ENCODE data around the gene THRB.

The THRB gene

DNA sequence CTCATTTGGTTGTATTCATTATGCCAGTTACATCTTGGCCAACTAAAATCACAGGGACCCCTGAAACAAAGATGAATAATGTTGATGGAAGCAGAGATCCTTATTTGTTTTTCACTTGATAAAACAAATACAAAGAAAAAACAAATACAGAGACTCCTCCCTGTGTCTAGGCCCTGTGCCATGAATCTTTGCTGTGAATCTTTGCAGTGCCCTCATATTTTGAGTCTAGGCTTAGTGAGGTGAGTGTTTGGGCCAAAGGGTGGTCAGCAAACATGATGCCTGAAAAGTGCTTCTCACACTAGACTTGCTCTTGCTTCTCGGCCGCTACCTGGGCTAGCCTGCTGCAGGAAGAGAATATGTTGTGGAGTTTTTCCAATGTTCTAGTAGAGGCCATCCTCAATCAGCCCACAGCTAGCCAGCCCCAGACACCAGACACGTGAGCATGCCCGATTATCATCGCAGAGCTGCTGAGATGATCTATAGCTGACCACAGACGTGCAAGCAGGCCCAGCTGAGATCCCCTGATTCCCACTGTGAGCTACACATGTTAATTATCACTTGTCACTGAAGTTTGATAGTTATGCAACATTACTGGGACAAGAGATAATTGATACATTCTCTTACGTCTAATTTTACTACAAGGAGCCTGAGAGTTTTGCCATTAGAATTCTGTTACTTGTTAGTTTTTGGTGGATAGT lies 191.4 kb downstream of the THRB start:
- no peak for DNase-seq (ENCODE audit: low spot score)

DNA sequence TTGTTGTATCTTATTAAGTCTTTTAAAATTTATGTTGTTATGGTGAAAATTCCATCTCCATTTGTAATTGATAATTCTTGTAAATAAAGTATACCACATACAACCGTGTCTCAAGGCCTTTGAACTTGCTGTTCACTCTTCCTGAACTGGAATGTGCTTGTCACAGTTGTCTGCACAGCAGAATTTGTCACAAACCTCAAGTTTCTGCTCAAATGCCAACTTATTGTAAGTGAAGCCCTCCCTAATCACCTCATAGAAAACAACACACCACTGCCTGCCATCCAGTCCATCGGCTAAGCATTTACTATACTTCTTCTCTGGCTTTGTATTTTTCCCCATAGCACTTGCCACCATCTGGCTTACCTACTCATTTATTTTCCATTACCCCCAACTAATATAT lies 192.3 kb downstream of the THRB start:
- DNase-seq (ENCODE audit: low spot score), result no peak

DNA sequence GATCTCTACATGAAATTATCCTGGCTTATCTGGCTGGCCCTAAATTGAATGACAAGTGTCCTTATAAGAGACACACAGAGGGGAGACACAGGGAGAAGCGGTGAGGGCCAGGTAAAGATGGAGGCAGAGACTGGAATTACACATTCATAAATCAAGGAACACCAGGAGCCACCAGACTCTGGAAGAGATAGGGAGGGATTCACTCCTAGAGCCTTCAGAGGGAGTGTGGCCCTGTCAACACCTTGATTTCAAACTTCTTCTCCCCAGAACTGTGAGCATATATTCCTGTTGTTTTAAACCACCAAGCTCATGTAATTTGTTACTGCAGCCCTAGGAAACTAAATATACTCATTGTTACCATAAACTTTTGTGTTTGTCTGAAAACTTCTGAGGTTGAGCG lies 193.7 kb downstream of the THRB start:
- DNase-seq (ENCODE audit: low spot score), result no peak

DNA sequence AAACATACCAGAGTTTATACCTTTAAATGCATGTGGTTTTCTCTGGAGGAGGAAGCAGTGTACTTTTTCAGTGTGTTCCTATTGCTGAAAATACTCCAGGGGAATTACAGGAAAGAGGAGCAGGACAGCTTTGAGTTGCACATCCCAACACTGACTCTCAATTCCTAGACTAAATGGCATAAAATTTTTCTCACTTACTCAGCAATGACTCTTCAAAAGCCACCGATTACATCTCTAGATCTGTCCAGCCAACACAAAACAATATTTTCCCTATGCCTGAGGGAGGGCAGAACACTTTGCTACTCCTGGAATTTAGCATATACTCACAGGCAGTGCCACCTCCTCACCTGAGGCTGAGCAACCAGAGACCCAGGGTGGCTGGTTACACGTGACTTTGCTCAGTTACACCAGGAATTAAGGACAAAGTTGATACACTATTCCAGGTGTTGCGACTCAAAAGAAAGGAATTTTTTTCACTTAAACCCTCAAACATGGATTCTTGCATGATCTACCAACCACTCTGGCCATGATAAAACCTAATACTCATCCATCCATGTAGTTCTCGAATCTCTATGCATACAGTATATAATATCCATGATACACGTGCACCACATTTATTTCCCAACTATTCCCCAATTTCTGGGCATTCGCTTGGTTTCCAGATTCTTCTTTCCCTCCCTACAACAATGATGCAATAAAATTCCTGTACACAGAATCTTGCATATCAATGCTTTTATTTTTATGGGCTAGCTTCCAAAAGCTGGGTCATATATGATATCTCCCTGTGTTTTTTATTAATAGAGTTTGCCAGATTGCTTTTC lies 194.6 kb downstream of the THRB start:
- no peak for DNase-seq (ENCODE audit: low spot score)

DNA sequence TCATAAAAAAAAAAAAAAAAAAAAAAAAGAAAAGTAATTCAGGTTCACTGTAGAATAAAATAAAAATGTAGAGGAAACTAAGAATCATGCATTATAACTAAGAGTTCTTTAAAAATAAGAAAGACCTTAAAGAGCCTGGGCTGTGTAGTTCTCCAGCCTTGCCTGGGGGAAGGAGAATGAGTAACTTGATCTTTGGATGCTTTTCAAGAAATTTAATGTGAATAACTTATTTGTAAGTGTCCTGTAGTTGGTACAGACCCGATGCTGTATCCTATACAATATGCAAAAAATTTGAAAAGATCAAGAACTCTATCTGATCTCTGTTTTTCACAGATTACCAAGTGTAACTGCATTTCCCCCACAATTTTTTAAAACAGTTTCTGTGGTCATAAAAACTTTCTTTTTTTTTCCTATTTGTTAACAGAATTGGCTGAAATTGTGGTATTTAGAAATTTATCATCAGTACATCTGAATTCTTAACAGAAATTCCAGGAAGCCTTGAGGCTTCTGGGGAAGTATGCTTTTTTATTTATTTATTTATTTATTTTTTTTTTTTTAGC lies 195.3 kb downstream of the THRB start:
- DNase-seq (ENCODE audit: low spot score), result no peak

DNA sequence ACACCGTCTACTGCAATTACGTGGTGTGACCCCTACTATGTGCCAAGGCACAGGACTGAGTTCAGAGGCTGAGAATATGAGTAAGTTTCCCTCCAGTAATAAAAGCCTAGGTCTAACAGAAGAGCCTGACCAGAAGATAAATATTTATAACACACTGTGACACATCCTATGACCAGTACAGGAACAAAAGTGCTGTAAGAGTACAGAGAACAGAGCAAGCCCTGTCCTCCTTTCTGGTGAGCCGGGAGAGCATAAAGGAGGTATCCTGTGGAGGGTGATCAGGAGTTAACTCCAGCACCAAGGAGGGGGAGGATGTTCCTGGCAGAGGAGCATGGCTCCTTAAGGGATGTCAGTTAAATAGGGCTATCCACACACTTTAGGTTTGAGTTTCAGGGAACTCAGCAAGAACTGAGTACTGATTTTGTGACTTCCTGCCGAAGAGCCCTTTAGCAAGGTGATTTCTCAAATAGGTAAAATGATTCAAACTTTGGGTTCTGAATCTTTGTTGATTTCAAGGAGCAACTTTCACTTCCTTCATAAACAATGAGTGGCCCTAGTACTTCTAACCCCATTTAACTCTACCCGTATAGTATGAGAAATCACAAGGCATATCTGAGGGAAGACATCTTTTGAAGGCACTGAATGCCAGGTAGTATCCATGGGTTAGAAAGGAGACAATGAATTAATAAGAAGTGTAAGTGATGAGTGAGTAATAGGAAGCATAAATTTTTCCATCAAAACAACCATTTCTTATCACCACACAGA lies 198.0 kb downstream of the THRB start:
- no peak for DNase-seq (ENCODE audit: low spot score)

DNA sequence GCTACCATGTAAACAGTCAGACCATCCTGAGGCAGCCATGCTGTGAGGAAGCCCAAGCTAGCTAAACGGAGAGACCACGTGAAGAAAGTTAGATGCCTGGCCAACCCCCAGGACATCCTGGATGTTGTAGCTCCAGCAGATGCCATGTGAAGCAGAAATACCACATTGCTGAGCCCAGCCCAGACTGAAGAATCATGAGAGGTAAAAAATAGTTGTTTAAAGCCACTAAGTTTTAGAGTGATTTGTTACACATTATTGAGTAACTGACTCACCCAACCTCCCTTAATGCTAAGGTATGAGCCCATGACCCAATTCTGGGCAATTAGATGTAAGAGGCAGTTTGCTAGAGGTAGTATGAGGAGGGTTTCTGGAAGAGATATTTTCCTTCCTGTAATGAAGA lies 200.5 kb downstream of the THRB start:
- no peak for DNase-seq (ENCODE audit: low spot score)

DNA sequence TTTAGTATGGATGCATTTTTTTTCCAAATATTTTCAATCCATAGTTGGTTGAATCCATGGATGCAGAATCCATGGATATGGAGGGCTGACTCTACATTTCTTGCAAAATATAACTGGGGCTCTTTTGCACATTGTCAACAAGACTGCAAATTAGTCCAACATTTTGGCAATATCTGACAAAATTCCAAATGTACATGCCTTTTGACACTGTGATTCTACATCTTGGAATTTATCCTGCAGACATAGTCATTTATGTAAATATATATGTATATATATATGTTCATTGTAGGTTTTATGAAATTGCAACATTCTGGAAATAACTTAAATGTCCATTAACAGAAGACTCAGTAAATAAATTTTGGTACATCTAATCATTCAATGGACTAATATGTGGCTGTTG lies 203.0 kb downstream of the THRB start:
- DNase-seq (ENCODE audit: low spot score), result no peak

DNA sequence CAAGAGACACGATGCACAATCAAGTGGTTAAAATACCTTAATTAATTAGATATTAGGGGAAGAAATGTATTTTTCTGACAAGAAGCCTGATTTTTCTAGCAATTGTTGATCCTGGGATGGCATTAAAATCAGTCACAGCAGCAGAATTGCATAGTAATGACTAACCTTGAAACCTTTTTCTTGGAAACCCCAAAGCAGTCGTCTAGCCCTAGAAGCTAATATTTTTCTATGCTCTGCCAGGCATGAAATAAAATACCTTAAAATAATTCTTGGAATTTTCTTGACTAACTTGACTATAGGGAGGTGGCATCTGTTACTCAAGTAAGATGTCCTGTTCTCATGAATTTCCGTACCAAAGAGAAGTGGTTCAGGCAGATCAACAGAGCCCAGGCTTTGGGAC lies 204.1 kb downstream of the THRB start:
- DNase-seq (ENCODE audit: low spot score), result no peak

DNA sequence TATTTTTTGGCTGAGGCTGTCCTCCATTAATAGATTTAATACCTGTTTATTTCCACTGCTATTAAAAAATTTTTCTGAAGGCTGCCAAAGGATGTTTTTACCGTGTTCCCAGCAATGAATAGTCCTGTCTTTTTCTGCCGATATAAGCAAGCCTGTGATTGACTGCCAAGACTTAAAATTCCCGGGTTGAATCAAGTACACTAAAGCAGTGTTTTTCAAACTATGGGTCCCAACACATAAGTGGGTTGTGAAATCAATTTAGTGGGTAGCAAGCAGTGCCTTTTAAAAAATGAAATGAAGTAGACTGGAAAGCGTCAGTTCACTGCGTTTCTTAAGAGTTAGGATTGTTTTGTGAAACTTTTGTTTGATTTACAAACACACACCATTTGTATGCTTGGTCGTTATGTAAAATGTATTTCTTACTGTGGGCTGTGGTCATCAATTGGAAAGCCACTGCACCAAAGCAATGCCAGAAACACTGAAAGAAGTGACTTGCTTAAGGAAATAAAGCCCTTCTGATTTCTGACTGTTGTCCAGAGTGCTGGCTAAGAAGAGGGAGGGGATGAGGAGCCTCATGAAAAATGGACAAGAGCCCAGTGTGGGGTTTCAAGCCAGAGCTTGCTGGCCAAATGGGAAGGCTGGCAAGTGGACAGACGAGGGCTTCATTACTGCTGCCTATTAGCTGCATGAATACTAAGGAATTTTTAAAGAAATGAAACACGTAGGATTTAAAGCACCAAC lies 206.0 kb downstream of the THRB start:
- DNase-seq (ENCODE audit: low spot score), result no peak

DNA sequence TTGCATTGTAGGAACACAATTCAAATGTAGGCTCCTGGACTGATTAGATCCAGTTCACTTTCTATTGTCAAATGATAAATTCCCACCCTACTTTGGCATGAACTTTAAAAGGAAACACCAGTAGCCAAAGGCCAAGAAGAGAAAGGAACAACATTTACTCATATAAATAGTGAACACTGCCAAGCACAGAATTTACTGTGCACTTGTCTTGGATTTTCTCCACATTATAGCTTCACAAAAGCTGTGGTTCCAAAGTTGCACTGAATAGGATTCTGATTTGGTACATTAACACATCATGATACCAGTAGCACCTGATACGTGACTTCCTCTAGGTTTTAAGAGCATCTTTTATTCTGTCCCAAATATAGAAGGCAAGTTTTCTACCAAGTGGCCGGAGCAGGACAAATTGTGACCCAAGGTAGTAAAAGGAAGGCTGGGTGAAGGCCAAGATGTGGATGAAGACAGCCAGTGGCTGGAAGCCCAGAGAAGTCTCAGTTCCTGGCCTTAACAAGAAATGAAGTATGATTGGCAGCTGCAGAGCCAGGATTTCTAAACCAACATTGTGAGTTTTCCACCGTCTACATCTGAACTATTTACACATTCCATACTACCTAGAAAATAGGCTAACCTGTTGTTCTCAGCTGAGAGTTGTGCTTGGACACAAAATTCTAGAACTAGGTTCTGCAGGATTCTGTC lies 206.7 kb downstream of the THRB start:
- no peak for DNase-seq (ENCODE audit: low spot score)

DNA sequence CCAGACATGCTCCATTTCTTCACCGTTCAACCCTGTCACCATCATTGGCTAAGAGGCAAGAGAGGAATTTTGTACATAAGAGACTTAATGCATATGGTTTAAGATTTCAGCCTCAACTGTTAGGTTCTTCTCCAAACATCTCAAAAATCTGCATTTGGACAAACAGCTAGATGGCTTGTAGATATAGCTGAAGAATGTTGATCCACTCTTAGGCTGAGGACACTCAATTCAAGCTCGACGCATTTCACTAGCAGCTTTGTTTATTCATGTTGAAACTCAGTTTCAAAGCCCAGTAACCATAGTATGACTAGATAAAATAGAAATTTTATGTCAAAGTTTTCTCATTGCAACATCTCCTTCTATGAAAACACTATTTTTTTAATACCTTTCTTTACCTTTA lies 208.2 kb downstream of the THRB start:
- no peak for DNase-seq (ENCODE audit: low spot score)

DNA sequence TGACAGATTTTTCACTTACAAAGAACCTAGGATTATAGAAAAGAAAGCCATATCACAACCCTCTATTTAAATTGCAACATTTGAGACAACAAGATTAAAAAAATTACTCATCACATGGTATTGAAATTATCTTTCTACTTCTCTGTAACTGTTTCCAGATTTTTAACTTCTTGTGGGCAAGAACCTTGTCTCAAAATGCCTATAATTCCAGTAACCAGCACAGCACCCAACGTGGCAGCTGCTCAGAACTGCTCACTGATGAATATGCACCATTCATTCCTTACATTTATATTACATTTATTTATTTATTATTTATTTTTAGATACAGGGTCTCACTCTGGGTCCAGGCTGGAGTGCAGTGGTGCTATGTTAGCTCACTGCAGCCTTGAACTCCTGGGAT lies 216.1 kb downstream of the THRB start:
- no peak for DNase-seq (ENCODE audit: low spot score)

DNA sequence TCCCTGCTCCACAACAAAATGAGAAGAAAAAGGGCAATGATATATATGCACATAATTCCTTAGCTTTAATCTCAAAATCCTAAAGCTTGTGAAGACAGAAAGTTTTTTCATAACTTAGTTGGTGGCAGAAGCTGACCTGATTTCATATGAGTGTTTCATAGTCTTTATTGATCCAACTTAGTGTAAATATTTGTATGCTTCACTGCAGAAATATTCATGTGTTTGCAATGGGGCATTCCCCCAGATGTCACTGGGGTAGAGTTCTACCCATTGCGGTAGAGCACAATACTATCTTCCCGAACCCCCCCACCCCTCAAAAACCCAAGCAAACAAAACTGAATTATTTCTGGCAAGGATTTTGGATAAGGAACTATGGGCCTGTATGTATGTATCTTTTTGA lies 221.2 kb downstream of the THRB start:
- no peak for DNase-seq (ENCODE audit: low spot score)

DNA sequence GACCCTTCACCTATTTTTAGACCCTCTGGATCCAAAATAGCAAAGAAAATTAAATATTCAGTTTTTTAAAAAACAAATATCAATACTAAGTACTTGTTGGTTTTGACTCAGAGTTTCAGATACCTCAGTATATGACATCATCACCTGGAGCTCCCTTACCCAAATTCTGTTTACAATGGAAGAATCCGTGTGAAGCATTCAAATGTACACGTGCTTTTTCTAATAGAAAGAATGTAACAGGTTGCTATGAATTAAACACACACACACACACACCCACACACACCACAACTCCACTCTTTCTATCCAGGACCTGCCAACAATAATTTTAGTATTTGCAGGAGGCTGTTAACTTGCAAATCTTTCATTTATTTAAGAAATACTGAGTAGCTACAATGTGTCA lies 221.8 kb downstream of the THRB start:
- DNase-seq (ENCODE audit: low spot score), result no peak

DNA sequence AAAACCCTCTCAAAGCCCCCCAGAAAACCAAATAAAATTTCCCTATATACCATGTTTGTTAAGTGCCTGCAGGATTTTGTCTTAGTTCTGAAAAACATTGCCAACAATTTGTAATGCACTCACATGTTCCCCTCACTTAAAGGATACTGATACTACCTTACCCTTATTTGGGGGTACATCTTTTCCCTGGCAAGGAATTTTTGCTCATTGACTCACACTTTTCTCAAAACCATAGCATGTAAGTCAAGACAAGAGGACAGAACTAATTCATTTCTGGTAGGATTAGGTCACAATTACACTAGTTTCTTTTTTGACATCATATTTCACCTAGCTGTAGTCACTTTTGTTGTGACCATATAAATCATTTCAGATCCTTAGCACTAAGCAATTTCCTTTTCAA lies 222.2 kb downstream of the THRB start:
- no peak for DNase-seq (ENCODE audit: low spot score)

DNA sequence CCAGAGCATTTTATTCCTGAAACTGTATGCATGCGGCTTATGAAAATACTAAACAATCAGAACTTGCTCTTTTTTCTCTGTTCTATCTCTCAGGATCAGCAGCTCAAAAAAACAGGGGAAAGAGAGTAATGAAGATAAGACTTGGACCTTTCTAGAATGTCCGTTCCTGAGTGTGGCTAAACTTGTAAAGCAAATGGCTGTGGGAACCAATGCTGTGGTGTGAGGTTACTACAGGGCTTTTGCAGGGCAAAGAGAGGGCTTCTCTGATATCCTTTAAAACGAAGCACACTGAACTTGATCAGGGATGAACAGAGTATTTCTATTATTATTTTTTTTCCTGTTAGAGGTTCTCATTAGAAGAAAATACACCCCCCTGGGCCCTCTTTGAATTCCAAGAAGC lies 223.4 kb downstream of the THRB start:
- DNase-seq (ENCODE audit: low spot score), result no peak

DNA sequence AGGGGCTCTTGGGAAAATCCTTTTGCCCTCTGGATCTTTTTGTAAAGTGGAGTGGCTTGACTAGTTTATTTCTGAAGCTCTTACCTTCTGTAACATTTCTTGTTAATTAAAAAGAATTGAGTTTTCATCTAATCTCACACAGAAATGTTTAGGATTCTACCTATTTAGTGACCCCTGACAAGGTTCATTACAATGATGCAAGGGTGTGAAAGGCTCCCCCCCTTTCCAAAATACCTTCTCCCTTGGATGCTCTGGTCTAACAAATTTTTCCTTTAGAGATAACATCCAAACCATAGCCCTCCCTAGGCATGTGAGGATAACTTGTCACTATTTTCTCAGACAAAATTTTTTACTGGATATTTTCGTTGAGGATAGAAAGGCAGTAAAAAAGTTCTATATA lies 223.9 kb downstream of the THRB start:
- DNase-seq (ENCODE audit: low spot score), result no peak

DNA sequence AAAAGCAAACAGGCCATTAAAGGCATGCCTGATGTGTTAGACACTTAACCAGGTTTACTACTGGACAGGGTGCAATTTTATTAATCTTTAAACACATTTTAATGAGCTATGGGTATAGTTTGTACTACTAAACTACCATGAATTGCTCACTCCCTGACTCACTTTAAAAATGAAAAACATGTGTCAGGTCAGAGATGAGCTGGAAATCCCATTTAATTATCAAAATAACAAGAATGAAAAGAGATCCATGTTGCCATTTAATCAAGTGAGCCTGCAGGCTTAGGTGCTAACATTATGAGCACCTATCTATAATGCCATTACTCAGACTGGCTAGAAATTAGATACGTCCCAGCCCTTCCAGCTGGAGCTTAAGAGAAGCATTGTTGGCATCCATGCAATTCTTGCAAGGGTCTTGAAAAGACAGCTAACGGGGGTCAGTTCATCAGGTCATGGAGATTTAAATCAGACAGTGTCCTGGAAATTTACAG lies 224.4 kb downstream of the THRB start:
- no peak for DNase-seq (ENCODE audit: low spot score)

DNA sequence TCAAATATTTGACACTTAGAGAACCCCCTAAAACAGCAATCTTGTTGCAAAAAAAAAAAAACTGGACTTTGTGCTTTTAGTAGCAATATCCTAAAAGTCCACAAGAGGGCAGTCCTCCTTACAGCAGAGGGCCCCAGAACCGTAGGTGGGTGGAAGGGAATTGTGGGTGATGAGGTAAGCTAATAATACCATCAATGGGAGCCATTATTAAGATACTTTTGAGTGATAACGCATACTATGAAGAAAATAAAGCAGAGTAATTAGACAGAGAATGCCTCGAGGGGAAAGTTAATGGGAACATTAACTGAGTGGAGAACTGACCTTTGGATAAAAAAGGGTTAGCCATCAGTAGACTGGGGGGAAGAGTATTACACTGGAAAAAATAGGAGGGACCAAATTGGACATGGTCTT lies 229.9 kb downstream of the THRB start:
- no peak for DNase-seq (ENCODE audit: low spot score)

DNA sequence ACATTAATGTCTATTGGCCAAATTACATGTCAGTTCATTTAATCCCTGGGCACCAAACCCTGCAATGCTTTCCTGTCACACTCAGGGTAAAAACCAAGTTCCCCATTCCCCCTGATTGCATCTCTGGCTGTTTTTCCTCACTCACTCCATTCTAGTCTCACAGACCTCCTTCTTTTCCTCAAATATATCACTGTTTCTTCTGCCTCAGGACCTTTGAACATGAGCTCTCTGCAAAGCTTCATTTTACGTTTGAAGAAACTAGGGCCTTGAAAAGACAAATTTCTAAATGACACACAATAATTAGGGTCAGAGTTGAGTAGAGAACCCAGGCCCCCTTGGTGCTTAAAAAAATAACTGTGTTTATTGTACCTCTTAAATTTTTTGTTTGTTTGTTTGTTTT lies 230.6 kb downstream of the THRB start:
- no peak for DNase-seq (ENCODE audit: low spot score)
